GM10248 (cell line): ENCODE data around the gene ATG16L2.
"Not testable (repeated sequence)": the region's sequence is repeated elsewhere in the genome, so short reads cannot be mapped to it uniquely, and the experiment has no call there.

Experiments used
- CTCF ChIA-PET: fragments of 300-600 bp; sonication (Branson Sonifier 250); formaldehyde crosslinking; extraction: SDS; loops from one replicate; lab custom pipeline; 2021; ENCODE audit warnings: antibody characterized with exemption; lab: Yijun Ruan, JAX
- POLR2A ChIA-PET: fragments of 350-650 bp; sonication (Branson Sonifier 250); formaldehyde crosslinking; extraction: SDS; loops from one replicate; lab custom pipeline; 2020; ENCODE audit warnings: antibody characterized with exemption; lab: Yijun Ruan, JAX
- DNase-seq: peaks from one replicate; pipeline ENCODE4 v3.0.0; 2012; ENCODE audit errors: extremely low spot score
- TF ChIP-seq, protein P1 (sequence below): IDR thresholded peaks from 2 replicates; pipeline ENCODE4 v1.5.1; 2012; ENCODE audit warnings: mild to moderate bottlenecking, low read depth; ENCODE audit errors: extremely low read depth, missing control alignments, control extremely low read depth

ATG16L2 gene

DNA sequence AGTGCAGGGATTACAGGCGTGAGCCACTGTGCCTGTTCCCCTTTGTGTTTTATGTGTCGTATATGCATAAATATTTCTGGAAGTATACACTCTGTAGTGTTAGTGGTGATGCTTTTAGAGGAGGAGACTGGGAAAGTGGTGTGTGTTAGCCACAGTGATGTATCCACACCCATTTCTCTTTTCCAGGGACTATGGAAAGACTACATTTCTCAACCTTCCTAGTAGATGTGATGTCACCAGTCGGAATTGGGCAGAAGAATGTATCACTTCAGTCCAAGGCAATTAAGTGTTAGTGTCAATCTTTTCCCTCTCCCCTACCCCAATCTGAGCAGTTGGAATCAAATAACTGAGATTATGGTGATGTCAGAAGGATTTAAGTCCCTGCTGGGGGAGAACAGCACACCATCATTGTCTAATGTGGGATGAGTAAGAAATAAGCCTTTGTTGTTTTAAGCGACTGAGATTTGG lies 5.8 kb upstream of the ATG16L2 start:
- DNase-seq, result no peak
- CTCF ChIA-PET, result interaction anchor here (7.2 kb wide), 1 partner anchor 14 kb away, joined by 76 read pairs; the partner anchor contains the start of gene STARD10
- POLR2A ChIA-PET, result no interaction called here

DNA sequence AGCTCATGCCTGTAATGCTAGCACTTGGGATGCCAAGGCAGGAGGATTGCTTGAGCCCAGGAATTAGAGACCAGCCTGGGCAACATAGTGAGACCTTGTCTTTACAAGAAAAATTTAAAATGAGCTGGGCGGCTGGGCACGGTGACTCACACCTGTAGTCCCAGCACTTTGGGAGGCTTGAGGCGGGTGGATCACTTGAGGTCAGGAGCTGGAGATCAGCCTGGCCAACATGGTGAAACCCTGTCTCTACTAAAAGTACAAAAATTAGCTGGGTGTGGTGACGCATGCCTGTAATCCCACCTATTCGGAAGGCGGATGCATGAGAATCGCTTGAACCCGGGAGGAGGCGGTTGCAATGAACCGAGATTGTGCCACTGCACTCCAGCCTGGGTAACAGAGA lies 2.5 kb upstream of the ATG16L2 start:
- POLR2A ChIA-PET, result interaction anchor here (0.6 kb wide), 1 partner anchor 324 kb away, joined by 4 read pairs; no protein-coding TSS in a partner anchor
- CTCF ChIA-PET, result interaction anchor here (0.8 to 11.8 kb wide), 8 partner anchors 9 to 374 kb away, joined by 3 to 83 read pairs (median 13); partner anchors contain the start of gene STARD10
- DNase-seq, result not testable (repeated sequence)

More for the DNA sequence above, 5.8 kb upstream of the ATG16L2 start:
- TF ChIP-seq, protein P1, sequence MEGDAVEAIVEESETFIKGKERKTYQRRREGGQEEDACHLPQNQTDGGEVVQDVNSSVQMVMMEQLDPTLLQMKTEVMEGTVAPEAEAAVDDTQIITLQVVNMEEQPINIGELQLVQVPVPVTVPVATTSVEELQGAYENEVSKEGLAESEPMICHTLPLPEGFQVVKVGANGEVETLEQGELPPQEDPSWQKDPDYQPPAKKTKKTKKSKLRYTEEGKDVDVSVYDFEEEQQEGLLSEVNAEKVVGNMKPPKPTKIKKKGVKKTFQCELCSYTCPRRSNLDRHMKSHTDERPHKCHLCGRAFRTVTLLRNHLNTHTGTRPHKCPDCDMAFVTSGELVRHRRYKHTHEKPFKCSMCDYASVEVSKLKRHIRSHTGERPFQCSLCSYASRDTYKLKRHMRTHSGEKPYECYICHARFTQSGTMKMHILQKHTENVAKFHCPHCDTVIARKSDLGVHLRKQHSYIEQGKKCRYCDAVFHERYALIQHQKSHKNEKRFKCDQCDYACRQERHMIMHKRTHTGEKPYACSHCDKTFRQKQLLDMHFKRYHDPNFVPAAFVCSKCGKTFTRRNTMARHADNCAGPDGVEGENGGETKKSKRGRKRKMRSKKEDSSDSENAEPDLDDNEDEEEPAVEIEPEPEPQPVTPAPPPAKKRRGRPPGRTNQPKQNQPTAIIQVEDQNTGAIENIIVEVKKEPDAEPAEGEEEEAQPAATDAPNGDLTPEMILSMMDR, result no peak

- CTCF ChIA-PET, result interaction anchor here (0.6 to 11.8 kb wide), 22 partner anchors 10 to 366 kb away, joined by 3 to 83 read pairs (median 6); partner anchors contain the start of gene STARD10
- TF ChIP-seq, protein P1, result no peak
- DNase-seq, result no peak
- POLR2A ChIA-PET, result interaction anchor here (0.6 to 1.5 kb wide), 6 partner anchors 10 to 363 kb away, joined by 3 to 8 read pairs (median 5); partner anchors contain the start of gene STARD10
These were observed 1.6 kb upstream of the ATG16L2 start for GRCh38 chr11:72812604-72812966.

- POLR2A ChIA-PET, result interaction anchor here (0.6 to 1.5 kb wide), 8 partner anchors 9 to 365 kb away, joined by 3 to 8 read pairs (median 4); partner anchors contain the start of gene STARD10
- DNase-seq, result peak; percentile 77
- CTCF ChIA-PET, result interaction anchor here (0.6 to 11.8 kb wide), 27 partner anchors 10 to 424 kb away, joined by 3 to 83 read pairs (median 6); partner anchors contain the start of gene STARD10
- TF ChIP-seq, protein P1, result peak; percentile 70
These were observed 1.1 kb upstream of the ATG16L2 start for GRCh38 chr11:72812967-72813739.

DNA sequence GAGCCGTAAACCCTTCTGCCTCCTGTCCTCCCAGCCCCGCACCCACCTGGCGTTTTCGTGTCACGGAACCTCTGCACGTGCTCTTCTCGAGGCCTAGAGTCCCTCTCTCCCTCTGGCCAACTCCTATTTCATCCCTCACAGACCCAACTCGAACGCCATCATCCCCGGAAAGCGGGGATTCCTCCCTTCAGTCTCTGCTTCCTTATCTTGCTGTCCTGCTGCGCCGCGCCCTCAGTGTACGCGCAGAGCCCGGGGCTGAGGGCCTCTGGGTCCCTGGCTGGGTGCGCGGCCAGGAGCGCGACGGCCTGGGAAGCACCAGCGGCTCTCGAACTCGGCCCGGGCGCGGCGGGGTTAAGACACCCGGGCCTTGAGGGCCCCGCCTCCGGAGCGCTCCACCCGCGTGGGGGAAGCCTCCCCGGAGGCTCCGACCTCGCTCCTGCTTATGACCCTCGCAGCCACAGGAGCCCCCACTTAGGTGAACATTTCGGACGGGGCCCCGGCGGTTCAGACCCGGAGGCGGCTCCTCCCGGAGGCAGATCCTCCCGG lies 398 bp upstream of the ATG16L2 start:
- peak; percentile 83 for DNase-seq
- POLR2A ChIA-PET, result interaction anchor here (0.8 to 1.5 kb wide), 6 partner anchors 9 to 364 kb away, joined by 3 to 8 read pairs (median 4); partner anchors contain the start of gene STARD10
- CTCF ChIA-PET, result interaction anchor here (0.7 to 11.8 kb wide), 21 partner anchors 9 to 365 kb away, joined by 3 to 83 read pairs (median 6); partner anchors contain the start of gene STARD10
- TF ChIP-seq, protein P1, result no peak

GRCh38 chr11:72815110-72815618 lies 953 bp downstream of the ATG16L2 start:
- DNase-seq, result no peak
- TF ChIP-seq, protein P1, result no peak
- POLR2A ChIA-PET, result interaction anchor here (1.1 to 1.2 kb wide), 2 partner anchors 11 to 13 kb away, joined by 3 read pairs; no protein-coding TSS in a partner anchor
- CTCF ChIA-PET, result interaction anchor here (1.1 to 11.8 kb wide), 4 partner anchors 22 to 536 kb away, joined by 3 to 83 read pairs (median 4); no protein-coding TSS in a partner anchor
